LNCAP (cell line): ENCODE results near the gene OR2B2.

ENCODE experiments used
- CTCF ChIP-seq: fragments of 450-650 bp; IDR thresholded peaks from 2 replicates; pipeline ENCODE4 v1.5.1; 2017; ENCODE audit warnings: mild to moderate bottlenecking

OR2B2 gene

GRCh38 chr6:27861276-27861840 is 50.8 kb downstream of the OR2B2 start:
- TF ChIP-seq CTCF = no peak
